Ishikawa (cell line): ENCODE results near the gene NEK10.

Experiments
- EGR1 ChIP-seq: IDR thresholded peaks from 2 replicates; pipeline ENCODE4 v1.6.1; 2012
- FOXM1 ChIP-seq: IDR thresholded peaks from 2 replicates; pipeline ENCODE4 v1.6.1; 2012; ENCODE audit warnings: low read depth, borderline replicate concordance
- REST ChIP-seq: IDR thresholded peaks from 2 replicates; pipeline ENCODE4 v1.6.1; 2012; ENCODE audit warnings: low read depth, mild to moderate bottlenecking
- YY1 ChIP-seq: IDR thresholded peaks from 2 replicates; pipeline ENCODE4 v1.6.1; 2012; ENCODE audit warnings: low read depth

- no peak for TF ChIP-seq FOXM1
- TF ChIP-seq EGR1: no peak
- no peak for TF ChIP-seq YY1
- TF ChIP-seq REST: no peak
Measured at GRCh38 chr3:27089645-27090044, 279.5 kb downstream of the NEK10 start.
